ENCODE measurements around the gene SND1.

DNA sequence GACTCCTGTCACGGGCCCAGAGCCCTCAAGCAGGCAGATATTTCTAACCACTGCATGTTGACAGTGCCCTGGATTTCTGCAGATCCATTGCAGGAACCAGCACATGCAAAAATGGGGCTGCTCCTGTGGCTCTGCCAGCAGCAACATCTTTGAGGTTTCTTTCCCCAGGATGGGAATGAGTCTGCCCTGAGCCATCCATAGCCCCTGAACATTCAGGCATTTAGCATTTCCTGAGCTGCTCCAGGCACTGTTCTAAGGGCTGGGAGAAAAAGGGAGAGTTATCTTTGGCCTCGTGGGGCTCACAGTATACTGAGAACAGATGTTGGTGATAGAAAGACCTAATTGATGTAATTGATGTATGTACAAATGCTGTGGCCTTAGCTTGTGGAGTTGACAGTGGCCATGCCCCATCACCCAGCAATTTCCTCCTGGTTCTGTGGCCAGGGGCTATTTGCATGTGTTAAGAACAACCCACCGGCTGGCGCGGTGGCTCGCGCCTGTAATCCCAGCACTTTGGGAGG is 445.3 kb downstream of the SND1 start:
- TF ChIP-seq, protein P1, sequence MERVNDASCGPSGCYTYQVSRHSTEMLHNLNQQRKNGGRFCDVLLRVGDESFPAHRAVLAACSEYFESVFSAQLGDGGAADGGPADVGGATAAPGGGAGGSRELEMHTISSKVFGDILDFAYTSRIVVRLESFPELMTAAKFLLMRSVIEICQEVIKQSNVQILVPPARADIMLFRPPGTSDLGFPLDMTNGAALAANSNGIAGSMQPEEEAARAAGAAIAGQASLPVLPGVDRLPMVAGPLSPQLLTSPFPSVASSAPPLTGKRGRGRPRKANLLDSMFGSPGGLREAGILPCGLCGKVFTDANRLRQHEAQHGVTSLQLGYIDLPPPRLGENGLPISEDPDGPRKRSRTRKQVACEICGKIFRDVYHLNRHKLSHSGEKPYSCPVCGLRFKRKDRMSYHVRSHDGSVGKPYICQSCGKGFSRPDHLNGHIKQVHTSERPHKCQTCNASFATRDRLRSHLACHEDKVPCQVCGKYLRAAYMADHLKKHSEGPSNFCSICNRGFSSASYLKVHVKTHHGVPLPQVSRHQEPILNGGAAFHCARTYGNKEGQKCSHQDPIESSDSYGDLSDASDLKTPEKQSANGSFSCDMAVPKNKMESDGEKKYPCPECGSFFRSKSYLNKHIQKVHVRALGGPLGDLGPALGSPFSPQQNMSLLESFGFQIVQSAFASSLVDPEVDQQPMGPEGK (CRISPR knock-in tag; IDR thresholded peaks at IDR 0.05; ENCODE audit: borderline replicate concordance) = no peak
- TF ChIP-seq, protein P2, sequence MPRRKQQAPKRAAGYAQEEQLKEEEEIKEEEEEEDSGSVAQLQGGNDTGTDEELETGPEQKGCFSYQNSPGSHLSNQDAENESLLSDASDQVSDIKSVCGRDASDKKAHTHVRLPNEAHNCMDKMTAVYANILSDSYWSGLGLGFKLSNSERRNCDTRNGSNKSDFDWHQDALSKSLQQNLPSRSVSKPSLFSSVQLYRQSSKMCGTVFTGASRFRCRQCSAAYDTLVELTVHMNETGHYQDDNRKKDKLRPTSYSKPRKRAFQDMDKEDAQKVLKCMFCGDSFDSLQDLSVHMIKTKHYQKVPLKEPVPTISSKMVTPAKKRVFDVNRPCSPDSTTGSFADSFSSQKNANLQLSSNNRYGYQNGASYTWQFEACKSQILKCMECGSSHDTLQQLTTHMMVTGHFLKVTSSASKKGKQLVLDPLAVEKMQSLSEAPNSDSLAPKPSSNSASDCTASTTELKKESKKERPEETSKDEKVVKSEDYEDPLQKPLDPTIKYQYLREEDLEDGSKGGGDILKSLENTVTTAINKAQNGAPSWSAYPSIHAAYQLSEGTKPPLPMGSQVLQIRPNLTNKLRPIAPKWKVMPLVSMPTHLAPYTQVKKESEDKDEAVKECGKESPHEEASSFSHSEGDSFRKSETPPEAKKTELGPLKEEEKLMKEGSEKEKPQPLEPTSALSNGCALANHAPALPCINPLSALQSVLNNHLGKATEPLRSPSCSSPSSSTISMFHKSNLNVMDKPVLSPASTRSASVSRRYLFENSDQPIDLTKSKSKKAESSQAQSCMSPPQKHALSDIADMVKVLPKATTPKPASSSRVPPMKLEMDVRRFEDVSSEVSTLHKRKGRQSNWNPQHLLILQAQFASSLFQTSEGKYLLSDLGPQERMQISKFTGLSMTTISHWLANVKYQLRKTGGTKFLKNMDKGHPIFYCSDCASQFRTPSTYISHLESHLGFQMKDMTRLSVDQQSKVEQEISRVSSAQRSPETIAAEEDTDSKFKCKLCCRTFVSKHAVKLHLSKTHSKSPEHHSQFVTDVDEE (CRISPR knock-in tag; IDR thresholded peaks at IDR 0.05) = no peak
- no peak for TF ChIP-seq TOX (CRISPR knock-in tag; IDR thresholded peaks at IDR 0.05; ENCODE audit: borderline replicate concordance)
